A673 (cell line): ENCODE data around the gene SPARCL1. TPM values are rescaled to one million over a fixed set of nuclear protein-coding genes. Genes with fewer than 3 reads are reported as not detected.

Experiments
- BruUV-seq: library from RNA; stranded (reverse); fragments of 400-500 nt; replicated peaks from 2 replicates; lab custom pipeline; 2021; lab: Mats Ljungman, UMichigan
- CTCF ChIA-PET: fragments of 300-600 bp; sonication (Branson Sonifier 250); formaldehyde crosslinking; loops from one replicate; lab custom pipeline; 2022; ENCODE audit warnings: antibody characterized with exemption; lab: Charles Lee
- POLR2A ChIA-PET: fragments of 300-600 bp; sonication (Branson Sonifier 250); formaldehyde crosslinking; loops from one replicate; lab custom pipeline; 2022; ENCODE audit warnings: antibody characterized with exemption; ENCODE audit not compliant: low non-redundant PET; lab: Charles Lee
- DNase-seq: peaks from one replicate; pipeline ENCODE4 v3.0.0-alpha.2; 2015; ENCODE audit warnings: low spot score
- H3K27ac ChIP-seq: fragments of 200-600 bp; sonication (generic); 2 replicates; pipeline ENCODE4 v1.5.1; 2016; ENCODE audit warnings: mixed run types, low read depth, mild to moderate bottlenecking, mixed read lengths, antibody characterized with exemption, low read length; ENCODE audit not compliant: poor library complexity, severe bottlenecking
- H3K27me3 ChIP-seq: fragments of 200-600 bp; sonication (generic); replicated peaks from 2 replicates; pipeline ENCODE4 v1.6.1; 2017; ENCODE audit warnings: mixed run types, low read depth, mild to moderate bottlenecking, mixed read lengths, antibody characterized with exemption, low read length; ENCODE audit not compliant: insufficient read depth, poor library complexity
- H3K36me3 ChIP-seq: fragments of 200-600 bp; sonication (generic); 2 replicates; pipeline ENCODE4 v1.6.1; 2016; ENCODE audit warnings: mixed run types, mild to moderate bottlenecking, mixed read lengths, antibody characterized with exemption, low read length; ENCODE audit not compliant: insufficient read depth, poor library complexity, severe bottlenecking
- H3K4me1 ChIP-seq: fragments of 200-600 bp; sonication (generic); 2 replicates; pipeline ENCODE4 v1.6.1; 2017; ENCODE audit warnings: mixed run types, mild to moderate bottlenecking, mixed read lengths, antibody characterized with exemption, low read length; ENCODE audit not compliant: insufficient read depth, poor library complexity, severe bottlenecking
- H3K4me3 ChIP-seq: fragments of 200-600 bp; sonication (generic); 2 replicates; pipeline ENCODE4 v1.5.1; 2016; ENCODE audit warnings: low read depth, mixed run types, mild to moderate bottlenecking, mixed read lengths, low read length; ENCODE audit not compliant: poor library complexity, severe bottlenecking
- H3K9me3 ChIP-seq: fragments of 200-600 bp; sonication (generic); 2 replicates; pipeline ENCODE4 v1.6.1; 2016; ENCODE audit warnings: mixed run types, low read depth, mild to moderate bottlenecking, mixed read lengths, antibody characterized with exemption, low read length; ENCODE audit not compliant: poor library complexity, severe bottlenecking
- EZH2 ChIP-seq: fragments of 200-600 bp; sonication (generic); IDR thresholded peaks from 2 replicates; pipeline ENCODE4 v1.6.1; 2017; ENCODE audit warnings: borderline replicate concordance, low read depth, mild to moderate bottlenecking, mixed read lengths, antibody characterized with exemption, low read length; ENCODE audit not compliant: poor library complexity, severe bottlenecking
- intact Hi-C: fragments of 100-400 bp; cut with micrococcal nuclease; formaldehyde crosslinking; loops from one replicate; pipeline ENCODE4 v1.10.0; 2022; ENCODE audit not compliant: unreplicated experiment
- total RNA-seq: library from RNA; stranded (reverse); gene quantifications from 2 replicates; pipeline ENCODE4 v1.2.3, GENCODE V29; 2021
- TF ChIP-seq, protein P1 (sequence below): fragments of 300-800, 200-600 bp; sonication (generic); conservative IDR thresholded peaks from 2 replicates; pipeline ENCODE4 v1.5.1; 2017; ENCODE audit warnings: low read depth, mild to moderate bottlenecking, antibody characterized with exemption, low read length, moderate library complexity, mixed read lengths

The SPARCL1 gene
- total RNA-seq, 1 experiment from 2014 or later: 1.1 TPM

DNA sequence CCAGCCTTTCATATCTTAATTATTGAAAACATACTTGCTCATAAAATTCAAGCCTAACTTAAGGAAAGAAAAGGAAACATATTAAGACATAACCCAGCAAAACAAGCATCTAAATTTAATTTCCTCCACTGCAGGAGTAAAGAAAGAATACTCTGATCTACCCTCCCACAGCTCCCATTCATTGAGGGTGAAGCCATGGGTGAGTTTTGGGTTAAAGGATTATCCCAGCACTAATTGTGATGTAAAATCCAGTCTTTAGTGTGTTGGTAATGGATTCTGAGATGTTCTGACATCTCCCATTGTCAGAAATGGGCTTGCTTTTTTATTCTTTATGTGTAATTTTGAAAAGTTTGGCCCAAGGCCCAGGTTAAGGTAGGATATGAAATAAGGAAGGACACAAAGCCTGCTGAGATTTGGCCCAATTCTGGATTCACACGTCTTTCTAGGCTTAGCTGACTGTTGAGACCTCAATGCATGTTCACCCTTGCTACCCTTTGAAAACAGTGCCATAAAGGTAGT, 50.4 kb downstream of the SPARCL1 start:
- Histone ChIP-seq H3K4me1 (no peaks in the 10 kb centered on the region), H3K9me3 (no peaks in the 10 kb centered on the region), H3K27me3 (no peaks in the 10 kb centered on the region), H3K4me3 (no peak overlapping the region), H3K36me3 (no peaks in the 10 kb centered on the region), H3K27ac (no peak overlapping the region)
- intact Hi-C loops: no loop called here
- BruUV-seq: no TSS peak
- CTCF ChIA-PET: no interaction called here
- DNase-seq: no peak
- POLR2A ChIA-PET: no interaction called here
- TF ChIP-seq, protein P1, sequence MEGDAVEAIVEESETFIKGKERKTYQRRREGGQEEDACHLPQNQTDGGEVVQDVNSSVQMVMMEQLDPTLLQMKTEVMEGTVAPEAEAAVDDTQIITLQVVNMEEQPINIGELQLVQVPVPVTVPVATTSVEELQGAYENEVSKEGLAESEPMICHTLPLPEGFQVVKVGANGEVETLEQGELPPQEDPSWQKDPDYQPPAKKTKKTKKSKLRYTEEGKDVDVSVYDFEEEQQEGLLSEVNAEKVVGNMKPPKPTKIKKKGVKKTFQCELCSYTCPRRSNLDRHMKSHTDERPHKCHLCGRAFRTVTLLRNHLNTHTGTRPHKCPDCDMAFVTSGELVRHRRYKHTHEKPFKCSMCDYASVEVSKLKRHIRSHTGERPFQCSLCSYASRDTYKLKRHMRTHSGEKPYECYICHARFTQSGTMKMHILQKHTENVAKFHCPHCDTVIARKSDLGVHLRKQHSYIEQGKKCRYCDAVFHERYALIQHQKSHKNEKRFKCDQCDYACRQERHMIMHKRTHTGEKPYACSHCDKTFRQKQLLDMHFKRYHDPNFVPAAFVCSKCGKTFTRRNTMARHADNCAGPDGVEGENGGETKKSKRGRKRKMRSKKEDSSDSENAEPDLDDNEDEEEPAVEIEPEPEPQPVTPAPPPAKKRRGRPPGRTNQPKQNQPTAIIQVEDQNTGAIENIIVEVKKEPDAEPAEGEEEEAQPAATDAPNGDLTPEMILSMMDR: no peak
- TF ChIP-seq EZH2: no peak

DNA sequence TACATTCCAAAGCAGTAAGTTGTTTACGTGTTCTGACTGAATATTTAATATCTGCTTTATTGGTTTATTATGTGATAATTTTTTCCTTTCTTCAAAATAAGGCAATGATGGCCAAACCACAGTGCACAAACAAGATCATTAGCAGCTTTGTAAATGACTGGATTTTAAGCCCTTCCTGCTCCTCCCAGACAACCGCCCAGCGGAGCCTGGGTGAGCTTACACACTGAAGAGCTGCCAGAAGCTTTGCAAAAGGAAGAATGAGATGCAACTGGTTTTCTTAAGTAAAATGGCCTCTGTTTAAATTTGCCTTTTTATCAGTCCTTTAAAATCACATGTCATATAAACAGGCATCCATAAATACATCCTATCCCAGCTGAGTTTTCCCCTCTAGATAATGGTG, 52.2 kb downstream of the SPARCL1 start:
- CTCF ChIA-PET: no interaction called here
- no peaks in the 10 kb centered on the region for H3K9me3 ChIP-seq
- H3K4me3 ChIP-seq: no peak overlapping the region
- intact Hi-C loops: no loop called here
- H3K36me3 ChIP-seq: no peaks in the 10 kb centered on the region
- no peaks in the 10 kb centered on the region for H3K27me3 ChIP-seq
- TF ChIP-seq EZH2: no peak
- TF ChIP-seq, protein P1: no peak
- no TSS peak for BruUV-seq
- no peak overlapping the region for H3K27ac ChIP-seq
- DNase-seq: no peak
- POLR2A ChIA-PET: no interaction called here
- H3K4me1 ChIP-seq: no peaks in the 10 kb centered on the region

DNA sequence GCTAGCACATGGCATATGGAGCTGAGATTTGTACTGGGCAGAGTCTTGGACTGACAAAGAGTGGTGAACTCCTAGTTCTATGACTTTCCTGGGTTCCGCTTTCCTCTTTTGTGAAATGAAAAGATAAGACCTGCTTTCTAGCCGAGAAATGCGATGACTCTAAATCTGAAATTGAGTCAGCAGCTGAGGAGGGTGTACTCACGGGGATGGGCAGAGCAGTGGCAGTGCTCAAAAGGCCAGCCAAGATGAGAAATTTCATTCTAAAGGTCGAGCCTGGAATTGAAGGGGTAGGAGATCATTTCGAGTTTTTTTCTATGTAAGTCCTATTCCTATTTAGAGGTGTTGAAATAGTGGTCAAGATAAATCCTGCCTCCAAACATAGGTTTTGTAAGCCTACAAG, 59.8 kb downstream of the SPARCL1 start:
- POLR2A ChIA-PET: no interaction called here
- CTCF ChIA-PET: no interaction called here

More for the DNA sequence above, 59.8 kb downstream of the SPARCL1 start:
- intact Hi-C loops: loop anchor here (5.0 to 10.0 kb wide), 3 partner anchors 92 to 315 kb away; no protein-coding TSS in a partner anchor
- H3K36me3 ChIP-seq: no peaks in the 10 kb centered on the region
- no peaks in the 10 kb centered on the region for H3K4me1 ChIP-seq
- BruUV-seq: no TSS peak
- no peak overlapping the region for H3K27ac ChIP-seq
- TF ChIP-seq EZH2: no peak
- TF ChIP-seq, protein P1: no peak
- no peak overlapping the region for H3K4me3 ChIP-seq
- H3K9me3 ChIP-seq: no peaks in the 10 kb centered on the region
- DNase-seq: no peak
- H3K27me3 ChIP-seq: no peaks in the 10 kb centered on the region
